ENCODE results near the gene TEX11. TPM values are rescaled to one million over a fixed set of nuclear protein-coding genes. Genes with fewer than 3 reads are reported as not detected.
"Not testable (repeated sequence)": the region's sequence is repeated elsewhere in the genome, so short reads cannot be mapped to it uniquely, and the experiment has no call there.

The TEX11 gene
- total and polyA plus RNA-seq, 8 donors = 0.06 TPM; not detected in 7

DNA sequence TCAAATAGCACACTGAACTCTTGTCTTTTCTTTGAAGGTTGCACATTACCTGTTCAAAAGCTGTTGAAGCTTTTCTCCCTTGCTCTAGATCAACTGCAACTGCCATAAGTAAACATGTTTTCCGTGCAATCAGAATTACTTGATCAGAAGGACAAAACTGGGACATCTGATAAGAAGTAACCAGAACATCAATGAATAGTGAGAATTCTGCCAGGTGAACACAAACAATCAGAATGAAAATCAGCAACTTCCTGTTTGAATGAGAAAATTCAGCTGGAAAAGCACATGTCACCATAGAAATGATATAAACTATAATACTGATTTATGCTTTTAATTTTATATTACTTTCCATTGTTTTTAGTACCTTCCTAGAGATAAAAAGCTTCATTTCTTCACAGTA, 303.2 kb downstream of the TEX11 start:
- no peaks in the 10 kb centered on the region for H3K36me3 ChIP-seq
- H3K27ac ChIP-seq = no peak overlapping the region
- TF ChIP-seq, protein P1, sequence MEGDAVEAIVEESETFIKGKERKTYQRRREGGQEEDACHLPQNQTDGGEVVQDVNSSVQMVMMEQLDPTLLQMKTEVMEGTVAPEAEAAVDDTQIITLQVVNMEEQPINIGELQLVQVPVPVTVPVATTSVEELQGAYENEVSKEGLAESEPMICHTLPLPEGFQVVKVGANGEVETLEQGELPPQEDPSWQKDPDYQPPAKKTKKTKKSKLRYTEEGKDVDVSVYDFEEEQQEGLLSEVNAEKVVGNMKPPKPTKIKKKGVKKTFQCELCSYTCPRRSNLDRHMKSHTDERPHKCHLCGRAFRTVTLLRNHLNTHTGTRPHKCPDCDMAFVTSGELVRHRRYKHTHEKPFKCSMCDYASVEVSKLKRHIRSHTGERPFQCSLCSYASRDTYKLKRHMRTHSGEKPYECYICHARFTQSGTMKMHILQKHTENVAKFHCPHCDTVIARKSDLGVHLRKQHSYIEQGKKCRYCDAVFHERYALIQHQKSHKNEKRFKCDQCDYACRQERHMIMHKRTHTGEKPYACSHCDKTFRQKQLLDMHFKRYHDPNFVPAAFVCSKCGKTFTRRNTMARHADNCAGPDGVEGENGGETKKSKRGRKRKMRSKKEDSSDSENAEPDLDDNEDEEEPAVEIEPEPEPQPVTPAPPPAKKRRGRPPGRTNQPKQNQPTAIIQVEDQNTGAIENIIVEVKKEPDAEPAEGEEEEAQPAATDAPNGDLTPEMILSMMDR (IDR thresholded peaks at IDR 0.05) = no peak
- H3K4me3 ChIP-seq = no peak overlapping the region
- H3K4me1 ChIP-seq = no peaks in the 10 kb centered on the region
- H3K9me3 ChIP-seq = no peaks in the 10 kb centered on the region
- DNase-seq (no peak), ATAC-seq (no peak)
- intact Hi-C loops (cut with DNase I) = no loop called here
- H3K27me3 ChIP-seq = peaks cover 0 to 6% of the 10 kb centered on the region in 2 donors

DNA sequence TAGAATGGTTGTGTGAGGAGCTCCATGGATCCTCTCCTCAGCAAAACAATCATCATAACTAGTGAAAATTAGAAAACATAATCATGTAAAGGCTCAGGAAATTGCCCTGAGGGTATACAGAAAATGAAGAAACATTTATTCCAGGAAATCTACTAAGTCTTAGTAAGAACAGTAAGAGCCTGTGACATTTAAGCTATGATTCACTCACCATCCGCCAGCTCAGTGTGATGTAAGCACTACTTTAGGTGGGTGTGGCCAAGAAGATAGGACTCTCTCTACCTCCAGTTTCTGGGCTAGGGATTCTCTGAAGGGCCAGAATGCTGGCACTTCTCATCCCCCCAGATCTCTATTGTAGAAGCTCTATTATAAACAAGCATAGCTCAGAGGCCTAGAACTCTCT, 316.4 kb downstream of the TEX11 start:
- ATAC-seq (peak; percentile 44), DNase-seq (no peak)
- H3K9me3 ChIP-seq = no peaks in the 10 kb centered on the region
- no peak overlapping the region for H3K4me3 ChIP-seq
- TF ChIP-seq, protein P1 (IDR thresholded peaks at IDR 0.05) = no peak
- no peaks in the 10 kb centered on the region for H3K4me1 ChIP-seq
- H3K36me3 ChIP-seq = no peaks in the 10 kb centered on the region
- intact Hi-C loops (cut with DNase I) = no loop called here
- H3K27me3 ChIP-seq = peaks cover 0 to 7% of the 10 kb centered on the region in 2 donors
- no peak overlapping the region for H3K27ac ChIP-seq

DNA sequence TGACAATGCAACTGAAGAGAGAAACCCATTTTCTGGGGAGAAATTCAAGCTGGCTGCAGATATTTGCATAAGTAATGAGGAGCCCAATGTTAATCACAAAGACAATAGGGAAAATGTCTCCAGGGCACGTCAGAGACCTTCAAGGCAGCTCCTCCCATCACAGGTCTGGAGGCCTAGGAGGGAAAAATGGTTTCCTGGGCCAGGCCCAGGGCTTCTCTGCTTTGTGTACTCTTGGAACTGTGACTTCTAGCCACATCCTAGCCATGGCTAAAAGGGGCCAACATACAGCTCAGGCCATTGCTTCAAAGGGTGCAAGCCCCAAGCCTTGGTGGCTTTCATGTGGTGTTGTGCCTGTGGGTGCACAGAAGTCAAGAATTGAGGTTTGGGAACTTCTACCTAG, 321.4 kb downstream of the TEX11 start:
- H3K36me3 ChIP-seq; H3K9me3 ChIP-seq; DNase-seq; H3K27ac ChIP-seq; H3K27me3 ChIP-seq; intact Hi-C loops (cut with DNase I); ATAC-seq; H3K4me1 ChIP-seq; H3K4me3 ChIP-seq: not testable (repeated sequence)

DNA sequence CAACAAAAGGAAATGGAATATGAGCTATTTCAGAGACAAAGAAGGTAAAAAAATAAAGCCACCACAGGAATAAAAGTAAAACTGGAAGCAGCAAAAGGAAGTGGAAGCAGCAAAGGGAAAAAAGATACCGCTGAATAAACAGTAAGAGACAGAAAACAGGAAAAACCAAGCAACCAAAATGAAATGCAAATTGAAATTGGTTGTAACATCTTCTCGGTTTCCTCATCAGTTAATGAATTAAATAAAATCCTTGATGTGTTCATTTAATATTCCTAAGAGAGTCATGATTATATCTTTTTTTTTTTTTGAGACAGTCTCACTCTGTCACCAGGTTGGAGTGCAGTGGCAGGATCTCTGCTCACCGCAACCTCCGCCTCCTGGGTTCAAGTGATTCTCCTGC, 331.1 kb downstream of the TEX11 start:
- intact Hi-C loops (cut with DNase I) = no loop called here
- no peaks in the 10 kb centered on the region for H3K4me1 ChIP-seq
- DNase-seq (no peak), ATAC-seq (no peak)
- H3K4me3 ChIP-seq = no peak overlapping the region
- H3K9me3 ChIP-seq = no peaks in the 10 kb centered on the region
- no peaks in the 10 kb centered on the region for H3K36me3 ChIP-seq
- TF ChIP-seq, protein P1 (IDR thresholded peaks at IDR 0.05) = no peak
- no peak overlapping the region for H3K27ac ChIP-seq
- no peaks in the 10 kb centered on the region for H3K27me3 ChIP-seq

DNA sequence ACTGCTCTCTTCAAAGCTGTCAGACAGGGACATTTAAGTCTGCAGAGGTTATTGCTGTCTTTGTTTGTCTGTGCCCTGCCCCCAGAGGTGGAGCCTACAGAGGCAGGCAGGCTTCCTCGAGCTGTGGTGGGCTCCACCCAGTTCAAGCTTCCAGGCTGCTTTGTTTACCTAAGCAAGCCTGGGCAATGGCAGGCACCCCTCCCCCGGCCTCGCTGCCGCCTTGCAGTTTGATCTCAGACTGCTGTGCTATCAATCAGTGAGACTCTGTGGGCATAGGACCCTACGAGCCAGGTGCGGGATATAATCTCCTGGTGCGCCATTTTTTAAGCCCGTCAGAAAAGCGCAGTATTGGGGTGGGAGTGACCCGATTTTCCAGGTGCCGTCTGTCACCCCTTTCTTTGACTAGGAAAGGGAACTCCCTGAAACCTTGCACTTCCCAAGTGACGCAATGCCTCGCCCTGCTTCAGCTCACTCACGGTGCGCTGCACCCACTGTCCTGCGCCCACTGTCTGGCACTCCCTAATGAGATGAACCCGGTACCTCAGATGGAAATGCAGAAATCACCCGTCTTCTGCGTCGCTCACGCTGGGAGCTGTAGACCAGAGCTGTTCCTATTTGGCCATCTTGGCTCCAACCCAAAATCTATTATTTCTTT, 338.5 kb downstream of the TEX11 start:
- DNase-seq; H3K9me3 ChIP-seq; H3K4me1 ChIP-seq; ATAC-seq; H3K4me3 ChIP-seq; H3K27me3 ChIP-seq; H3K36me3 ChIP-seq; intact Hi-C loops (cut with DNase I); H3K27ac ChIP-seq: not testable (repeated sequence)

DNA sequence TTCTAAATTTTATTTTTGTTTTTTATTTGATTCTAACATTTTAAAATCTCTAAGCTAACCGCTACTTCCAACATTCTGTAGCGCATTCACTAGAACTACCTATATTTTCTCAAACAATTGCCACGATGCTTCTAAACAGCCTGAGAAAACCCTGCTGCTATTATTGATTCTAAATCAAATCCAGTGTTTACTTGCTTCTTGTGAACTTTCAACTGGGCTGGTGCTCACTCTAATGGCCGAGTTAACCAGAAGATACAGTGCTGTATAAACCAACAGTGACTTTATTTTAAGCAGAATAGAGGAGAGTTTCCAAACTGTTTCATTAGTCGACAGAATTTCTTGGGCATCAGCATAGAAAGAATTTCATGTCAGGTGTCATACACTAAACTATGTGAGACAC, 353.6 kb downstream of the TEX11 start:
- ATAC-seq (no peak), DNase-seq (no peak)
- intact Hi-C loops (cut with DNase I) = loop anchor here in 1 of 2 donors (10.0 kb wide), 1 partner anchor 100 kb away; no protein-coding TSS in a partner anchor
- H3K9me3 ChIP-seq = no peaks in the 10 kb centered on the region
- no peaks in the 10 kb centered on the region for H3K4me1 ChIP-seq
- no peaks in the 10 kb centered on the region for H3K36me3 ChIP-seq
- no peak overlapping the region for H3K27ac ChIP-seq
- H3K27me3 ChIP-seq = no peaks in the 10 kb centered on the region
- H3K4me3 ChIP-seq = no peak overlapping the region
- TF ChIP-seq, protein P1 (IDR thresholded peaks at IDR 0.05) = no peak
